Gastrocnemius medialis (tissue), 4 donors: ENCODE data around the gene LRCH1.

Source experiments
- POLR2A ChIP-seq, 2 donors: fragments of 450-650 bp; IDR thresholded peaks; one replicate each; pipeline ENCODE4 v1.6.1; 2017; ENCODE audit warnings: antibody characterized with exemption in 2 of 2, mild to moderate bottlenecking in 2 of 2, moderate library complexity in 2 of 2
- TF ChIP-seq, protein P1 (sequence below), 5 experiments: fragments of 450-650 bp in 3 of 5; fragments of 200-600 bp in 2 of 5; sonication (generic) in 2 of 5; IDR thresholded peaks in 4 of 5; conservative IDR thresholded peaks in 1 of 5; 1 replicate in 4 of 5; 2 replicates in 1 of 5; pipeline ENCODE4 v1.5.1; 2016 to 2019; ENCODE audit warnings: antibody characterized with exemption in 5 of 5, mild to moderate bottlenecking in 3 of 5, moderate library complexity in 3 of 5

DNA sequence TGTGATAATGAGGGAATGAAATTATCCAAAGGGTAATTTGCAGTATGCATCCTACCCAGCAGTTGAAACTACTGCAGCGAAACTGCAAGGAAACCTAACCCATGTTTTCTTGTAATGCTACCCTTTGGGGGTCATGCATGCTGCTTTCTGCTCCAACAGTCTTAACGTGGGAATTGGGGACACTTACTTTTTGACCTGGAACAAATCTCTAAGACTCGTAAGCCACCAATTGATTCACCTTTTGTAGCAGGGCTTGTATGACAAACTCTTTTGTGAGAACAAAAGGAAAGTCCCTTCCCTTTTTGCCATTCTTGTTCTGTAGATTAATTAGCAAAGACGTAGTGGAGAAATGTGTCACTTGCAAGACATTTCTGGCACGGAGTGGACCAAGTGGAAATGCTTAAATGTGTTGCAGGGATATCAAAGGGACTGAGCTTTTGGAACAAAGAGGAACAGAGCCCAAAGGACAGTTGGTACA is 27.4 kb downstream of the LRCH1 start:
- TF ChIP-seq POLR2A (IDR thresholded peaks at IDR 0.05): no peak
- TF ChIP-seq, protein P1, sequence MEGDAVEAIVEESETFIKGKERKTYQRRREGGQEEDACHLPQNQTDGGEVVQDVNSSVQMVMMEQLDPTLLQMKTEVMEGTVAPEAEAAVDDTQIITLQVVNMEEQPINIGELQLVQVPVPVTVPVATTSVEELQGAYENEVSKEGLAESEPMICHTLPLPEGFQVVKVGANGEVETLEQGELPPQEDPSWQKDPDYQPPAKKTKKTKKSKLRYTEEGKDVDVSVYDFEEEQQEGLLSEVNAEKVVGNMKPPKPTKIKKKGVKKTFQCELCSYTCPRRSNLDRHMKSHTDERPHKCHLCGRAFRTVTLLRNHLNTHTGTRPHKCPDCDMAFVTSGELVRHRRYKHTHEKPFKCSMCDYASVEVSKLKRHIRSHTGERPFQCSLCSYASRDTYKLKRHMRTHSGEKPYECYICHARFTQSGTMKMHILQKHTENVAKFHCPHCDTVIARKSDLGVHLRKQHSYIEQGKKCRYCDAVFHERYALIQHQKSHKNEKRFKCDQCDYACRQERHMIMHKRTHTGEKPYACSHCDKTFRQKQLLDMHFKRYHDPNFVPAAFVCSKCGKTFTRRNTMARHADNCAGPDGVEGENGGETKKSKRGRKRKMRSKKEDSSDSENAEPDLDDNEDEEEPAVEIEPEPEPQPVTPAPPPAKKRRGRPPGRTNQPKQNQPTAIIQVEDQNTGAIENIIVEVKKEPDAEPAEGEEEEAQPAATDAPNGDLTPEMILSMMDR (IDR thresholded peaks at IDR 0.05 in 4 of 5, conservative IDR thresholded peaks at IDR 0.05 in 1 of 5): no peak
